HCT116 (cell line): ENCODE data around the gene ARHGEF12. TPM values are rescaled to one million over a fixed set of nuclear protein-coding genes. Genes with fewer than 3 reads are reported as not detected.

Experiments
- ATAC-seq: fragments of 200-7000 bp; cut with Tn5 transposase; 2 replicates; pipeline ENCODE4 v1.9.1; 2020; ENCODE audit warnings: mild to moderate bottlenecking, moderate library complexity
- BruUV-seq: library from RNA; stranded (reverse); fragments of 400-500 nt; replicated peaks from 2 replicates; lab custom pipeline; 2021; lab: Mats Ljungman, UMichigan
- CTCF ChIA-PET: fragments of 300-600 bp; sonication (Branson Sonifier 250); formaldehyde crosslinking; loops from one replicate; lab custom pipeline; 2021; ENCODE audit warnings: antibody characterized with exemption; lab: Charles Lee
- POLR2A ChIA-PET: fragments of 300-600, 350-600 bp; sonication (Branson Sonifier 250); formaldehyde crosslinking; loops from one replicate; lab custom pipeline; 2021; ENCODE audit warnings: antibody characterized with exemption; lab: Charles Lee
- RAD21 ChIA-PET, 2 experiments: fragments of 300-600 bp; sonication (Branson Sonifier 250); formaldehyde crosslinking; loops; one replicate each; lab custom pipeline; 2023; ENCODE audit warnings: low total read pairs in 2 of 2; ENCODE audit not compliant: uncharacterized antibody in 2 of 2, unreplicated experiment in 2 of 2, low non-redundant PET in 1 of 2; lab: Charles Lee
- DNase-seq: peaks from one replicate; pipeline ENCODE4 v3.0.0-alpha.2; 2010; ENCODE audit warnings: low read depth, low spot score
- H2AFZ ChIP-seq: fragments of 200-600 bp; shearing (Covaris generic), sonication (generic); 2 replicates; pipeline ENCODE4 v1.6.1; 2017; ENCODE audit warnings: low read depth, mixed run types, mixed read lengths, antibody characterized with exemption, low read length; ENCODE audit not compliant: poor library complexity, severe bottlenecking
- H3K27ac ChIP-seq: 2 replicates; pipeline ENCODE4 v1.5.1; 2012; ENCODE audit warnings: low read depth, low read length
- H3K27me3 ChIP-seq: fragments of 200-600 bp; sonication (generic); 2 replicates; pipeline ENCODE4 v1.6.1; 2016; ENCODE audit warnings: mixed run types, low read length, mixed read lengths; ENCODE audit not compliant: insufficient read depth
- H3K36me3 ChIP-seq, 2 experiments: fragments of 200-500 bp in 1 of 2; fragments of 200-600 bp in 1 of 2; sonication (Bioruptor generic) in 1 of 2; sonication (generic) in 1 of 2; 2 replicates each; pipeline versions ENCODE4 v1.5.1 to v1.6.1; 2014 to 2016; ENCODE audit warnings: low read length in 2 of 2, inconsistent platforms in 1 of 2, mixed read lengths in 1 of 2, mixed run types in 1 of 2; ENCODE audit not compliant: insufficient read depth in 2 of 2, control insufficient read depth in 1 of 2
- H3K4me1 ChIP-seq, 2 experiments: fragments of 200-600 bp in 1 of 2; sonication (generic) in 1 of 2; 2 replicates each; pipeline versions ENCODE4 v1.5.1 to v1.6.1; 2012 to 2017; ENCODE audit warnings: low read length in 2 of 2, inconsistent platforms in 1 of 2, mild to moderate bottlenecking in 1 of 2, mixed read lengths in 1 of 2, mixed run types in 1 of 2, moderate library complexity in 1 of 2; ENCODE audit not compliant: insufficient read depth in 2 of 2, control insufficient read depth in 1 of 2
- H3K4me2 ChIP-seq: fragments of 200-600 bp; sonication (generic); 2 replicates; pipeline ENCODE4 v1.6.1; 2017; ENCODE audit warnings: mixed run types, low read length, mixed read lengths
- H3K4me3 ChIP-seq, 2 experiments: fragments of 200-600 bp in 1 of 2; sonication (generic) in 1 of 2; replicated peaks in 1 of 2; 2 replicates each; pipeline ENCODE4 v1.5.1; 2011 to 2016; ENCODE audit warnings: low read length in 2 of 2, control low read depth in 1 of 2, low read depth in 1 of 2, mild to moderate bottlenecking in 1 of 2, mixed read lengths in 1 of 2, mixed run types in 1 of 2
- H3K79me2 ChIP-seq: fragments of 200-600 bp; sonication (generic); 2 replicates; pipeline ENCODE4 v1.6.1; 2017; ENCODE audit warnings: mild to moderate bottlenecking, mixed run types, low read length, moderate library complexity, mixed read lengths; ENCODE audit not compliant: insufficient read depth
- H3K9ac ChIP-seq: fragments of 200-600 bp; sonication (generic); 2 replicates; pipeline ENCODE4 v1.6.1; 2016; ENCODE audit warnings: low read length, mixed read lengths
- H3K9me2 ChIP-seq: fragments of 200-600 bp; sonication (generic), shearing (Covaris generic); 2 replicates; pipeline ENCODE4 v1.6.1; 2017; ENCODE audit warnings: mixed run types, mild to moderate bottlenecking, moderate library complexity; ENCODE audit not compliant: insufficient read depth
- H3K9me3 ChIP-seq, 2 experiments: fragments of 200-500 bp in 1 of 2; fragments of 200-600 bp in 1 of 2; sonication (Bioruptor generic) in 1 of 2; sonication (generic) in 1 of 2; 2 replicates each; pipeline ENCODE4 v1.6.1; 2014 to 2017; ENCODE audit warnings: low read length in 2 of 2, mixed read lengths in 2 of 2, inconsistent platforms in 1 of 2, low read depth in 1 of 2, mild to moderate bottlenecking in 1 of 2, mixed run types in 1 of 2, moderate library complexity in 1 of 2; ENCODE audit not compliant: control insufficient read depth in 1 of 2, insufficient read depth in 1 of 2
- H4K20me1 ChIP-seq: fragments of 200-600 bp; sonication (generic), shearing (Covaris generic); 2 replicates; pipeline ENCODE4 v1.6.1; 2017; ENCODE audit warnings: mixed run types, mild to moderate bottlenecking, moderate library complexity; ENCODE audit not compliant: insufficient read depth
- CEBPB ChIP-seq: IDR thresholded peaks from 2 replicates; pipeline ENCODE4 v1.6.1; 2012; ENCODE audit warnings: low read depth
- CTCF ChIP-seq, 3 experiments: fragments of 200-600 bp in 1 of 3; sonication (generic) in 1 of 3; IDR thresholded peaks in 2 of 3; conservative IDR thresholded peaks in 1 of 3; 2 replicates each; pipeline ENCODE4 v1.5.1; 2012 to 2017; ENCODE audit warnings: low read depth in 2 of 3, low read length in 2 of 3, antibody characterized with exemption in 1 of 3, borderline replicate concordance in 1 of 3, control low read depth in 1 of 3, mild to moderate bottlenecking in 1 of 3, mixed read lengths in 1 of 3, mixed run types in 1 of 3, moderate library complexity in 1 of 3; ENCODE audit not compliant: insufficient read depth in 1 of 3
- EGR1 ChIP-seq: IDR thresholded peaks from 2 replicates; pipeline ENCODE4 v1.6.1; 2012; ENCODE audit warnings: low read depth
- ELF1 ChIP-seq: IDR thresholded peaks from 2 replicates; pipeline ENCODE4 v1.6.1; 2012; ENCODE audit warnings: low read depth, borderline replicate concordance
- EZH2 ChIP-seq: fragments of 200-600 bp; sonication (generic); IDR thresholded peaks from 2 replicates; pipeline ENCODE4 v1.6.1; 2017; ENCODE audit warnings: antibody characterized with exemption, mixed run types
- EZH2phosphoT487 ChIP-seq: fragments of 200-600 bp; IDR thresholded peaks from 2 replicates; pipeline ENCODE4 v1.6.1; 2018; ENCODE audit warnings: antibody characterized with exemption, borderline replicate concordance
- FOSL1 ChIP-seq: IDR thresholded peaks from 2 replicates; pipeline ENCODE4 v1.6.1; 2012; ENCODE audit warnings: low read depth
- JUND ChIP-seq: IDR thresholded peaks from 2 replicates; pipeline ENCODE4 v1.6.1; 2012
- MAX ChIP-seq: IDR thresholded peaks from 2 replicates; pipeline ENCODE4 v1.6.1; 2012
- POLR2A ChIP-seq: IDR thresholded peaks from 2 replicates; pipeline ENCODE4 v1.7.0; 2011; ENCODE audit warnings: borderline replicate concordance; ENCODE audit not compliant: insufficient read depth, insufficient read length; ENCODE audit errors: extremely low read depth
- POLR2AphosphoS5 ChIP-seq: IDR thresholded peaks from 2 replicates; pipeline ENCODE4 v1.6.1; 2011; ENCODE audit warnings: mild to moderate bottlenecking, low read depth, low read length, moderate library complexity
- RAD21 ChIP-seq: IDR thresholded peaks from 2 replicates; pipeline ENCODE4 v1.6.1; 2012; ENCODE audit warnings: low read depth, mild to moderate bottlenecking
- REST ChIP-seq: IDR thresholded peaks from 2 replicates; pipeline ENCODE4 v1.6.1; 2012; ENCODE audit warnings: low read depth
- SIN3A ChIP-seq: IDR thresholded peaks from 2 replicates; pipeline ENCODE4 v1.6.1; 2012; ENCODE audit warnings: low read depth
- SP1 ChIP-seq: IDR thresholded peaks from 2 replicates; pipeline ENCODE4 v1.6.1; 2012; ENCODE audit warnings: low read depth
- SRF ChIP-seq: IDR thresholded peaks from 2 replicates; pipeline ENCODE4 v1.6.1; 2012; ENCODE audit warnings: low read depth
- TCF7L2 ChIP-seq: IDR thresholded peaks from 2 replicates; pipeline ENCODE4 v1.7.0; 2011; ENCODE audit warnings: borderline replicate concordance, inconsistent platforms; ENCODE audit not compliant: insufficient read depth, insufficient read length; ENCODE audit errors: extremely low read depth
- ZFX ChIP-seq: fragments of 450-650 bp; IDR thresholded peaks from 2 replicates; pipeline ENCODE4 v1.6.1; 2017
- ZNF274 ChIP-seq: fragments of 200-500 bp; sonication (Bioruptor generic); IDR thresholded peaks from 2 replicates; pipeline ENCODE4 v1.6.1; 2014; ENCODE audit warnings: mild to moderate bottlenecking, low read depth, low read length, inconsistent platforms
- intact Hi-C: fragments of 100-400 bp; cut with micrococcal nuclease; formaldehyde crosslinking; loops from 2 replicates; pipeline ENCODE4 v1.10.0; 2022
- total RNA-seq: library from RNA; stranded (reverse); gene quantifications from one replicate; pipeline ENCODE4 v1.2.1, GENCODE V29; 2021; ENCODE audit not compliant: unreplicated experiment
- TF ChIP-seq, protein P1 (sequence below): IDR thresholded peaks from 2 replicates; pipeline ENCODE4 v1.6.1; 2011; ENCODE audit warnings: mild to moderate bottlenecking, low read length, moderate library complexity; ENCODE audit not compliant: insufficient replicate concordance; ENCODE audit errors: extremely low read depth

ARHGEF12 gene
- total RNA-seq, 1 experiment from 2014 or later = 81.4 TPM

DNA sequence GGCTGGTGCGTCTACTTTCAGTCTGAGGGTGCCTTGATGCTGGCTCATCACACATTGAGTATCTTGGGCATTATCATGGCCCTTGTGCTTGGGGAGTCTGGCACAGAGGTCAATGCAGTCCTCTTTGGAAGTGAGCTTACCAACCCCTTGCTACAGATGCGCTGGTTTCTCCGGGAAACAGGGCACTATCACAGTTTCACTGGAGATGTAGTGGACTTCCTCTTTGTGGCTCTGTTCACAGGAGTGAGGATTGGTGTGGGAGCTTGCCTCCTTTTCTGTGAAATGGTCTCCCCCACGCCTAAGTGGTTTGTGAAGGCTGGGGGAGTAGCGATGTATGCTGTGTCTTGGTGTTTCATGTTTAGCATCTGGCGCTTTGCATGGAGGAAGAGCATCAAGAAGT, 6.2 kb upstream of the ARHGEF12 start:
- intact Hi-C loops = loop anchor here (10.0 kb wide), 1 partner anchor 355 kb away; no protein-coding TSS in a partner anchor
- Histone ChIP-seq H3K9ac (no peak overlapping the region), H2AFZ (no peak overlapping the region), H3K9me3 (no peaks in the 10 kb centered on the region), H3K27ac (no peak overlapping the region), H4K20me1 (no peaks in the 10 kb centered on the region), H3K9me2 (no peaks in the 10 kb centered on the region), H3K27me3 (no peaks in the 10 kb centered on the region), H3K4me3 (no peak overlapping the region), H3K4me2 (no peak overlapping the region), H3K79me2 (peaks cover 20% of the 10 kb centered on the region), H3K4me1 (peaks cover 38 to 56% of the 10 kb centered on the region in 2 experiments), H3K36me3 (no peaks in the 10 kb centered on the region)
- ChIA-PET CTCF (no interaction called here), RAD21 (no interaction called here), POLR2A (no interaction called here)
- no TSS peak for BruUV-seq
- no peak for ATAC-seq
- TF ChIP-seq MAX (no peak), POLR2A (no peak), POLR2AphosphoS5 (no peak), EGR1 (no peak), ELF1 (no peak), RAD21 (no peak), SP1 (no peak), FOSL1 (no peak), REST (no peak), ZNF274 (no peak), EZH2phosphoT487 (no peak), ZFX (no peak), EZH2 (no peak), CEBPB (no peak), SRF (no peak), SIN3A (no peak), CTCF (IDR thresholded peaks at IDR 0.05 in 2 of 3, conservative IDR thresholded peaks at IDR 0.05 in 1 of 3; ENCODE audit: borderline replicate concordance in 1 of 3, insufficient read depth in 1 of 3, low read depth in 2 of 3, low read length in 2 of 3) (no peak), JUND (no peak), TCF7L2 (no peak)
- TF ChIP-seq, protein P1, sequence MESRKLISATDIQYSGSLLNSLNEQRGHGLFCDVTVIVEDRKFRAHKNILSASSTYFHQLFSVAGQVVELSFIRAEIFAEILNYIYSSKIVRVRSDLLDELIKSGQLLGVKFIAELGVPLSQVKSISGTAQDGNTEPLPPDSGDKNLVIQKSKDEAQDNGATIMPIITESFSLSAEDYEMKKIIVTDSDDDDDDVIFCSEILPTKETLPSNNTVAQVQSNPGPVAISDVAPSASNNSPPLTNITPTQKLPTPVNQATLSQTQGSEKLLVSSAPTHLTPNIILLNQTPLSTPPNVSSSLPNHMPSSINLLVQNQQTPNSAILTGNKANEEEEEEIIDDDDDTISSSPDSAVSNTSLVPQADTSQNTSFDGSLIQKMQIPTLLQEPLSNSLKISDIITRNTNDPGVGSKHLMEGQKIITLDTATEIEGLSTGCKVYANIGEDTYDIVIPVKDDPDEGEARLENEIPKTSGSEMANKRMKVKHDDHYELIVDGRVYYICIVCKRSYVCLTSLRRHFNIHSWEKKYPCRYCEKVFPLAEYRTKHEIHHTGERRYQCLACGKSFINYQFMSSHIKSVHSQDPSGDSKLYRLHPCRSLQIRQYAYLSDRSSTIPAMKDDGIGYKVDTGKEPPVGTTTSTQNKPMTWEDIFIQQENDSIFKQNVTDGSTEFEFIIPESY = no peak
- no peak for DNase-seq
